ENCODE data around the gene ASIC4.

Gene ASIC4

DNA sequence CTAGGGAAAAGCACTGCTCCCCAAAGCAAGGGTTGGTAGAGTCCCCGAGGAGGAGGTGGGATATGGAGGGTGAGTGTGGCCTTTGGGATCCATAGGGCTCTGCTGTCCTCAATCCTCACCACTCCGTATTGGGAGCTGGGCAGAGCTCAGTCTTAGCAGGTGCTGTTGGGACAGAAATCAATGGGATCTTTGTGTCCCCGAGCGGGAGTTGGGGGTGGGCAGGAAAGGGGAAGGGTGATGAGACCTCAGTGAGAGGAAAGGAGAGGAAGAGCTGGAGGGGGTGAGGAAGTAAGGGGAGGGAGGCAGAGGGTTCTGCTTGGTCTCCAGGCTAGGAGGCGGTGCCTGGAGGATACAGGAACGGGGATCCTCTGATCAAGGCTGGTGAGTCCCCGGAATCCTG is 2.6 kb downstream of the ASIC4 start:
- no peak overlapping the region for H3K4me3 ChIP-seq (ENCODE audit: low read depth, low read length)
- DNase-seq (ENCODE audit: low read depth), result no peak
- TF ChIP-seq POLR2A (IDR thresholded peaks at IDR 0.05; ENCODE audit: extremely low read depth, insufficient read length) (no peak), MYC (IDR thresholded peaks at IDR 0.05; ENCODE audit: low read depth, low read length) (no peak)
- TF ChIP-seq, protein P1, sequence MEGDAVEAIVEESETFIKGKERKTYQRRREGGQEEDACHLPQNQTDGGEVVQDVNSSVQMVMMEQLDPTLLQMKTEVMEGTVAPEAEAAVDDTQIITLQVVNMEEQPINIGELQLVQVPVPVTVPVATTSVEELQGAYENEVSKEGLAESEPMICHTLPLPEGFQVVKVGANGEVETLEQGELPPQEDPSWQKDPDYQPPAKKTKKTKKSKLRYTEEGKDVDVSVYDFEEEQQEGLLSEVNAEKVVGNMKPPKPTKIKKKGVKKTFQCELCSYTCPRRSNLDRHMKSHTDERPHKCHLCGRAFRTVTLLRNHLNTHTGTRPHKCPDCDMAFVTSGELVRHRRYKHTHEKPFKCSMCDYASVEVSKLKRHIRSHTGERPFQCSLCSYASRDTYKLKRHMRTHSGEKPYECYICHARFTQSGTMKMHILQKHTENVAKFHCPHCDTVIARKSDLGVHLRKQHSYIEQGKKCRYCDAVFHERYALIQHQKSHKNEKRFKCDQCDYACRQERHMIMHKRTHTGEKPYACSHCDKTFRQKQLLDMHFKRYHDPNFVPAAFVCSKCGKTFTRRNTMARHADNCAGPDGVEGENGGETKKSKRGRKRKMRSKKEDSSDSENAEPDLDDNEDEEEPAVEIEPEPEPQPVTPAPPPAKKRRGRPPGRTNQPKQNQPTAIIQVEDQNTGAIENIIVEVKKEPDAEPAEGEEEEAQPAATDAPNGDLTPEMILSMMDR (IDR thresholded peaks at IDR 0.05; ENCODE audit: low read depth, low read length), result no peak
- TF ChIP-seq, protein P2, sequence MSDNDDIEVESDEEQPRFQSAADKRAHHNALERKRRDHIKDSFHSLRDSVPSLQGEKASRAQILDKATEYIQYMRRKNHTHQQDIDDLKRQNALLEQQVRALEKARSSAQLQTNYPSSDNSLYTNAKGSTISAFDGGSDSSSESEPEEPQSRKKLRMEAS (IDR thresholded peaks at IDR 0.05; ENCODE audit: low read depth, low read length), result no peak

DNA sequence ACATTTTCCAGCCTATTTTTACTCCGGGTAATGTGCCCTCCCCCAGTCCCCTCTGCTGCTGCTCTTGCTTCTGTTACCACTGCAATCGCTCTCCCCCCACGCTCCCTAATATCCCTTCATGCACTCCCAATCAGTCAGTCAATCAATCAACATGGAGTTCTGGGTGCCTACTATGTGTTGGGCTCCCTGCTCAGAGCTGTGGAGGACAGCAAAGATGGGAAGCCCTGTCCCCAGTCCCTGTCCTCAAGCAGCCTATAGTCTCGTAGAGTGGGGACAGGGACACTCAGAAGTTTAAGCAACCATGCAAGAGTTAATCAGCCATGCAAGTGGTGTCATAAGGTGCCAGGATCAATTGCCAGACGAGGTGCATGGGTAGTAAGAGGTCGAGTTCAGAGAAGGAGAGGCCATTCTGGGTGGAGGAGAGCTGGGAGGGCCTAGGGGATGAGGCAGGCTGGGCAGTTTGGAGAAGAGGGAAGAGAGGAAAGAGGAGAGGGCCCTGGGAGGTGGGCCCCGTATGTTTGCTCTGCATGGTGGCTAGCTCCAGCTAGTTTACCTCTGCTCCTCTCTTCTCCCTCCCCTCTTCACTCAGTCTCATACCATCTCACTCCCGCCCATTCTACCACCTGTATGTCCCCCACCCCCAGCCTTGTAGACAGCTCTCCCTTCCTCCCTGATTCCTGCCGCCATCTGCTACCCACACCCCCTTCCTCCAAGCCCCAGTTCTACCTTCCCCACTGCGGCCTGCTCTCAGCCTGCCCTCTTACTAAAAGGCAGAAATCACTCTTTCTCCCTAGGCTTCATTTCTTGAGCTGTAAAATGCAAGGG is 3.9 kb downstream of the ASIC4 start:
- TF ChIP-seq, protein P2 (IDR thresholded peaks at IDR 0.05; ENCODE audit: low read depth, low read length), result no peak
- no peak for TF ChIP-seq MYC (IDR thresholded peaks at IDR 0.05; ENCODE audit: low read depth, low read length)
- TF ChIP-seq POLR2A (IDR thresholded peaks at IDR 0.05; ENCODE audit: extremely low read depth, insufficient read length), result no peak
- TF ChIP-seq, protein P1 (IDR thresholded peaks at IDR 0.05; ENCODE audit: low read depth, low read length), result no peak
- no peak overlapping the region for H3K4me3 ChIP-seq (ENCODE audit: low read depth, low read length)
- DNase-seq (ENCODE audit: low read depth), result no peak

DNA sequence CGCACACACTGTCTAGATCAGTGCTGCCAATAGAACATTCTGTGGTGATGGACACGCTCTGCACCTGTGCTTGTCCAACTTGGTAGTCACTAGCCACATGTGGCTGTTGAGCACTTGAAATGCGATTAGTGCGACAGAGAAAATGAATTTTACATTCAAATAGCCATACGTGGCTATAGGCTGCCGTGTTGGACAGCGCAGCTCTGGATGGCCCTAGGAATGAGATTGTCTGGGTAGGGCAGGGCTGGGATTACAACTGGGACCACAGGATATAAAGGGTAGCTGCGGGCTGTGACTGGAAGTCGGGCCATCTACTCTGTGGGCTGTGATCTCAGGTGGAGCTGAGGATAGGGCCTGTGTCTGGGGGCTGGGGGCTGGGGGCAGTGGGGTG is 5.2 kb downstream of the ASIC4 start:
- no peak for DNase-seq (ENCODE audit: low read depth)
- H3K4me3 ChIP-seq (ENCODE audit: low read depth, low read length), result no peak overlapping the region
- TF ChIP-seq MYC (IDR thresholded peaks at IDR 0.05; ENCODE audit: low read depth, low read length), result no peak
- TF ChIP-seq, protein P1 (IDR thresholded peaks at IDR 0.05; ENCODE audit: low read depth, low read length), result no peak
- TF ChIP-seq, protein P2 (IDR thresholded peaks at IDR 0.05; ENCODE audit: low read depth, low read length), result no peak
- TF ChIP-seq POLR2A (IDR thresholded peaks at IDR 0.05; ENCODE audit: extremely low read depth, insufficient read length), result no peak

DNA sequence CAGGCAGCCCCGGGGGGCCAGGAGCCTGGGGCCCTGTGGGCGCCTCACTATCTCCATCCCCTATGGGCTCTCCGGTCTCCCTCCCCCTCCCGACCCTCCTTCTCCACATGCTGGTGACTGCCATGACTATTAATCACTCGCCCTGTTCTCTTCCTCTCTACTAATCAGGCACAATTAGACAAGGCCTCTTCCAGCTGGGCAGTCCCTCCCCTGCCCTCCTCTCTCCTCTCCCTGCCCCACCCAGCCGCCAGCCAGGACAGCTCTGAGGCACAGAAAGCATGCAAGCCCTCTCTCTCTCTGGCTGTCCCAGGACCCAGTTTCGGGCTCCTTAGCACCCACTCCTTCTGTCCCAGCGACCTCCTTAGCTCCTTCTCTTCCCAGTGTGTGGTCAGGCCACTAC is 5.8 kb downstream of the ASIC4 start:
- DNase-seq (ENCODE audit: low read depth), result no peak
- TF ChIP-seq MYC (IDR thresholded peaks at IDR 0.05; ENCODE audit: low read depth, low read length) (no peak), POLR2A (IDR thresholded peaks at IDR 0.05; ENCODE audit: extremely low read depth, insufficient read length) (no peak)
- TF ChIP-seq, protein P2 (IDR thresholded peaks at IDR 0.05; ENCODE audit: low read depth, low read length), result no peak
- TF ChIP-seq, protein P1 (IDR thresholded peaks at IDR 0.05; ENCODE audit: low read depth, low read length), result no peak
- no peak overlapping the region for H3K4me3 ChIP-seq (ENCODE audit: low read depth, low read length)

DNA sequence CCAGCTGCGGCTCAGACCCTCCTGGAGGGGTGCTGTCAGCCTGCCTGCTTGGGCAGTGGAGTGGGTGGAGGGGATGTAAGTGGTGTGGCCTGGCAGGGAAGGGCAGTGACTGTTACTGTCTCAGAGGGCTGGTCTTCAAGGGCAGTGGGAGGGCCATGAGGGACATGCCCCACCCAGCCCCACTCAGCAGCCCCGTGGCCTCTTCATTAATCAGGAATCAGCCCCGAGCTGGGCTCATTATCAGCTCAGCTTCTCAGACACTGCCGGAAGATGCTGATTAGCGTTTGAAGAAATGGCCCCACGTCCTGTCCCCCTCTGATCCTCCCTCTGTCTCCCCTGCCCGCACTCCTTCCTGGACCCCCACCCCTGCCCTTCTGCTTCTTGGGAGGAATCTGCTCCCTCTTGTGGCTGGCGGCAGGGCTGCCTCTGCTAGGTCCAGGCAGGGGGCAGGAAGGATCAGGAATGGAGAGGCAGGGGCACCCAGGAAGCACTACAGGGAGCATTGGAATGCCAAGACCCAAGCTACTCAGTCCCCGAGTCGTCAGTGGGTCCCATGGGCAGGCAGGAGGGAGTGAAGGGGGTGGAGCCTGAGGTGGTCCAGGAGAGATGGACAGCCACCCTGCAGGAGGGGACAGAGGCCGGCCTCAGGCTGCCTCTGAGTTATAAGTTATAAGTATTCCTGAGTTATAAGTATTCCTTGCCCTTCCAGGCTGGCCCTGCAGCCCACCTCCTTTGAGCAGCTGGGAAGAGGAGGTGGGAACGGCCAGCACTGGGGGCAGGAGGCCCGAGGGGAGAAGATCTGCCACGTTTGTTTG is 7.0 kb downstream of the ASIC4 start:
- TF ChIP-seq, protein P2 (IDR thresholded peaks at IDR 0.05; ENCODE audit: low read depth, low read length), result 0 out of 2 replicates have a peak, but pooled peaks have one; percentile 12
- no peak for TF ChIP-seq MYC (IDR thresholded peaks at IDR 0.05; ENCODE audit: low read depth, low read length)
- TF ChIP-seq, protein P1 (IDR thresholded peaks at IDR 0.05; ENCODE audit: low read depth, low read length), result peak; percentile 76
- TF ChIP-seq POLR2A (IDR thresholded peaks at IDR 0.05; ENCODE audit: extremely low read depth, insufficient read length), result no peak
- no peak overlapping the region for H3K4me3 ChIP-seq (ENCODE audit: low read depth, low read length)
- DNase-seq (ENCODE audit: low read depth), result peak; percentile 55
